H1 (cell line): Measurements from ENCODE around the gene SPPL3. TPM values are rescaled to one million over a fixed set of nuclear protein-coding genes. Genes with fewer than 3 reads are reported as not detected.

Experiments
- CTCF ChIA-PET: fragments of 300-600 bp; sonication (Branson Sonifier 250); formaldehyde crosslinking; loops from one replicate; lab custom pipeline; 2021; ENCODE audit not compliant: partially characterized antibody; lab: Charles Lee
- POLR2A ChIA-PET: fragments of 300-600 bp; sonication (Branson Sonifier 250); formaldehyde crosslinking; loops from one replicate; lab custom pipeline; 2021; ENCODE audit warnings: inconsistent platforms; ENCODE audit not compliant: partially characterized antibody; lab: Charles Lee
- DNase-seq, 2 experiments: peaks; one replicate each; pipeline versions ENCODE4 v3.0.0 to v3.0.0-alpha.2; 2010 to 2022; ENCODE audit warnings: low spot score in 2 of 2, low read depth in 1 of 2, mixed read lengths in 1 of 2
- FAIRE-seq: peaks from 2 replicates; lab custom pipeline; 2011; peaks lifted over from hg19 to GRCh38; lab: Jason Lieb, UNC
- H2AFZ ChIP-seq: 2 replicates; pipeline ENCODE4 v1.8.1; 2012; ENCODE audit warnings: low read length, inconsistent platforms
- H2AK5ac ChIP-seq: 2 replicates; pipeline ENCODE4 v1.6.1; 2013; ENCODE audit warnings: low read depth, low read length
- H2BK120ac ChIP-seq: replicated peaks from 2 replicates; pipeline ENCODE3; 2013; ENCODE audit warnings: low read depth, low read length, inconsistent platforms
- H2BK12ac ChIP-seq: 2 replicates; pipeline ENCODE4 v1.6.1; 2013; ENCODE audit warnings: low read depth, low read length
- H2BK15ac ChIP-seq: 2 replicates; pipeline ENCODE4 v1.6.1; 2013; ENCODE audit warnings: low read length
- H2BK20ac ChIP-seq: 2 replicates; pipeline ENCODE4 v1.6.1; 2013; ENCODE audit warnings: low read length
- H2BK5ac ChIP-seq: 2 replicates; pipeline ENCODE4 v1.6.1; 2013; ENCODE audit warnings: low read depth, low read length
- H3K14ac ChIP-seq: 2 replicates; pipeline ENCODE4 v1.6.1; 2013; ENCODE audit warnings: inconsistent platforms; ENCODE audit not compliant: insufficient read length
- H3K18ac ChIP-seq: 2 replicates; pipeline ENCODE4 v1.6.1; 2013; ENCODE audit warnings: low read length; ENCODE audit errors: extremely low read depth
- H3K23ac ChIP-seq: 2 replicates; pipeline ENCODE4 v1.6.1; 2013; ENCODE audit warnings: inconsistent platforms; ENCODE audit not compliant: insufficient read length
- H3K23me2 ChIP-seq: 2 replicates; pipeline ENCODE4 v1.6.1; 2013; ENCODE audit warnings: low read depth, low read length
- H3K27ac ChIP-seq: 2 replicates; pipeline ENCODE4 v1.6.1; 2011; ENCODE audit warnings: low read depth, low read length, inconsistent platforms
- H3K27me3 ChIP-seq, 4 experiments: replicated peaks in 1 of 4; 1 replicate in 1 of 4; 2 replicates in 3 of 4; pipeline versions ENCODE4 v1.6.1 to v1.8.1; 2011 to 2013; ENCODE audit warnings: low read length in 3 of 4, mild to moderate bottlenecking in 3 of 4, inconsistent platforms in 2 of 4, mixed read lengths in 2 of 4, moderate library complexity in 1 of 4; ENCODE audit not compliant: control insufficient read depth in 3 of 4, insufficient read depth in 3 of 4; ENCODE audit errors: extremely low read depth in 1 of 4
- H3K36me3 ChIP-seq, 4 experiments: 2 replicates each; pipeline versions ENCODE4 v1.6.1 to v1.8.1; 2011 to 2013; ENCODE audit warnings: mild to moderate bottlenecking in 4 of 4, low read length in 3 of 4, moderate library complexity in 2 of 4, control low read depth in 1 of 4, inconsistent platforms in 1 of 4; ENCODE audit not compliant: insufficient read depth in 4 of 4, control insufficient read depth in 2 of 4
- H3K4ac ChIP-seq: replicated peaks from 2 replicates; pipeline ENCODE3; 2013; ENCODE audit warnings: low read length, low read depth, mixed read lengths, inconsistent platforms; ENCODE audit not compliant: insufficient read length
- H3K4me1 ChIP-seq, 4 experiments: replicated peaks in 1 of 4; 1 replicate in 1 of 4; 2 replicates in 3 of 4; pipeline versions ENCODE4 v1.6.1 to v1.8.1; 2011 to 2013; ENCODE audit warnings: low read length in 3 of 4, inconsistent platforms in 2 of 4, mixed read lengths in 1 of 4; ENCODE audit not compliant: insufficient read depth in 4 of 4, control insufficient read depth in 3 of 4
- H3K4me2 ChIP-seq, 2 experiments: 2 replicates each; pipeline versions ENCODE4 v1.6.1 to v1.8.1; 2011 to 2013; ENCODE audit warnings: low read depth in 2 of 2, low read length in 2 of 2, control low read depth in 1 of 2, inconsistent platforms in 1 of 2, mild to moderate bottlenecking in 1 of 2; ENCODE audit not compliant: insufficient read depth in 1 of 2
- H3K4me3 ChIP-seq, 4 experiments: fragments of 200-600, 300-600 bp in 1 of 4; sonication (generic), shearing (Covaris generic), sonication (Bioruptor Twin) in 1 of 4; 2 replicates each; pipeline versions ENCODE4 v1.5.1 to v1.8.1; 2011 to 2016; ENCODE audit warnings: low read length in 4 of 4, low read depth in 3 of 4, control low read depth in 2 of 4, inconsistent platforms in 2 of 4, mild to moderate bottlenecking in 2 of 4, mixed read lengths in 1 of 4, moderate library complexity in 1 of 4; ENCODE audit not compliant: insufficient read depth in 2 of 4; ENCODE audit errors: extremely low read depth in 1 of 4
- H3K56ac ChIP-seq: replicated peaks from 2 replicates; pipeline ENCODE3; 2013; ENCODE audit warnings: low read depth, mild to moderate bottlenecking, mixed read lengths, low read length, inconsistent platforms; ENCODE audit not compliant: insufficient read length
- H3K79me1 ChIP-seq: 2 replicates; pipeline ENCODE4 v1.6.1; 2013; ENCODE audit warnings: low read depth, low read length, control low read depth
- H3K79me2 ChIP-seq, 2 experiments: 2 replicates each; pipeline versions ENCODE4 v1.6.1 to v1.8.1; 2012 to 2013; ENCODE audit warnings: low read length in 2 of 2, mild to moderate bottlenecking in 2 of 2, inconsistent platforms in 1 of 2; ENCODE audit not compliant: insufficient read depth in 2 of 2, control insufficient read depth in 1 of 2
- H3K9ac ChIP-seq, 4 experiments: replicated peaks in 1 of 4; 1 replicate in 1 of 4; 2 replicates in 3 of 4; pipeline versions ENCODE4 v1.6.1 to v1.8.1; 2011 to 2013; ENCODE audit warnings: low read depth in 3 of 4, low read length in 3 of 4, control low read depth in 2 of 4, mild to moderate bottlenecking in 2 of 4, moderate library complexity in 2 of 4, inconsistent platforms in 1 of 4; ENCODE audit errors: extremely low read depth in 1 of 4
- H3K9me3 ChIP-seq, 2 experiments: 2 replicates each; pipeline versions ENCODE4 v1.6.1 to v1.8.1; 2012 to 2013; ENCODE audit warnings: mild to moderate bottlenecking in 2 of 2, moderate library complexity in 2 of 2, control low read depth in 1 of 2, inconsistent platforms in 1 of 2, low read depth in 1 of 2, low read length in 1 of 2, mixed read lengths in 1 of 2; ENCODE audit not compliant: insufficient read depth in 2 of 2
- H4K20me1 ChIP-seq, 2 experiments: replicated peaks in 1 of 2; 2 replicates each; pipeline versions ENCODE3 to v1.8.1; 2011 to 2013; ENCODE audit warnings: inconsistent platforms in 2 of 2, low read length in 2 of 2, mild to moderate bottlenecking in 1 of 2; ENCODE audit not compliant: insufficient read depth in 2 of 2, control insufficient read depth in 1 of 2
- H4K5ac ChIP-seq: 2 replicates; pipeline ENCODE4 v1.6.1; 2013; ENCODE audit warnings: low read length, low read depth, mixed read lengths, inconsistent platforms; ENCODE audit not compliant: insufficient read length
- H4K8ac ChIP-seq: 2 replicates; pipeline ENCODE4 v1.8.0; 2013; ENCODE audit warnings: mild to moderate bottlenecking, moderate library complexity, low read length, inconsistent platforms; ENCODE audit not compliant: insufficient read depth; ENCODE audit errors: extremely low read depth
- H4K91ac ChIP-seq: replicated peaks from 2 replicates; pipeline ENCODE3; 2013; ENCODE audit warnings: low read length, mixed read lengths, inconsistent platforms; ENCODE audit not compliant: insufficient read length
- CBX8 ChIP-seq: fragments of 300-800, 300-1000 bp; sonication (generic); IDR thresholded peaks from 2 replicates; pipeline ENCODE4 v1.7.1; 2016; ENCODE audit warnings: low read depth, low read length, borderline replicate concordance
- CHD1 ChIP-seq: IDR thresholded peaks from 2 replicates; pipeline ENCODE4 v1.6.1; 2012; ENCODE audit warnings: low read depth, low read length, improper control_type of control experiment
- CREB1 ChIP-seq: IDR thresholded peaks from 2 replicates; pipeline ENCODE4 v1.6.1; 2012; ENCODE audit warnings: inconsistent platforms
- EGR1 ChIP-seq: IDR thresholded peaks from 2 replicates; pipeline ENCODE4 v1.6.1; 2011; ENCODE audit warnings: low read depth, low read length, borderline replicate concordance
- NRF1 ChIP-seq: IDR thresholded peaks from 2 replicates; pipeline ENCODE4 v1.6.1; 2011; ENCODE audit warnings: mild to moderate bottlenecking, low read depth, low read length, improper control_type of control experiment
- PHF8 ChIP-seq: fragments of 200-600 bp; sonication (generic); conservative IDR thresholded peaks from 2 replicates; pipeline ENCODE4 v1.7.1; 2012; ENCODE audit warnings: low read depth, mild to moderate bottlenecking, inconsistent platforms, low read length, moderate library complexity
- RFX5 ChIP-seq: IDR thresholded peaks from 2 replicates; pipeline ENCODE4 v1.6.1; 2011; ENCODE audit warnings: low read depth, low read length, improper control_type of control experiment, borderline replicate concordance
- RNF2 ChIP-seq: fragments of 200-900, 300-1000 bp; sonication (generic); IDR thresholded peaks from 2 replicates; pipeline ENCODE4 v1.7.1; 2016; ENCODE audit warnings: borderline replicate concordance, low read depth, mild to moderate bottlenecking, antibody characterized with exemption, low read length; ENCODE audit not compliant: poor library complexity, severe bottlenecking; ENCODE audit errors: missing control alignments
- RXRA ChIP-seq: IDR thresholded peaks from 2 replicates; pipeline ENCODE4 v1.6.1; 2011; ENCODE audit warnings: low read depth, mild to moderate bottlenecking, low read length, moderate library complexity; ENCODE audit not compliant: insufficient read depth
- SIRT6 ChIP-seq: IDR thresholded peaks from one replicate; pipeline ENCODE4 v1.7.1; 2012; ENCODE audit warnings: low read length, inconsistent platforms
- USF2 ChIP-seq: IDR thresholded peaks from 2 replicates; pipeline ENCODE4 v1.6.1; 2011; ENCODE audit warnings: low read length, improper control_type of control experiment
- WGBS, 2 experiments: shearing (Covaris generic) in 1 of 2; methylation state at CpG; one replicate each; pipeline versions ENCODE4 v1.1.6 to v1.1.7; 2013 to 2015; ENCODE audit warnings: low lambda C conversion rate in 2 of 2, mixed read lengths in 2 of 2, inconsistent platforms in 1 of 2, low coverage in 1 of 2, missing lambda C conversion rate in 1 of 2; ENCODE audit not compliant: insufficient replicate concordance in 2 of 2, insufficient coverage in 1 of 2, insufficient read length in 1 of 2; ENCODE audit errors: extremely low coverage in 1 of 2, missing lambda C conversion rate in 1 of 2; 5-methylcytosine and 5-hydroxymethylcytosine counted together
- polyA plus RNA-seq, 7 experiments: library from polyadenylated mRNA; depleted of rRNA in 3 of 7; stranded (reverse) in 5 of 7; unstranded in 2 of 7; fragments of >200 nt in 5 of 7; fragments of 200-250 nt in 2 of 7; gene quantifications; 1 replicate in 5 of 7; 2 replicates in 1 of 7; 4 replicates in 1 of 7; pipeline versions ENCODE4 v1.2.1 to v1.2.3, GENCODE V29; 2011 to 2013; ENCODE audit warnings: missing spikeins in 2 of 7, mixed read lengths in 2 of 7
- total RNA-seq: library from RNA; stranded (reverse); fragmentation: NEBNext Ultra II Directional; extraction: Animal tissue kit (Norgen Biotek cat#: 25700); gene quantifications from 2 replicates; pipeline ENCODE4 v1.2.1, GENCODE V29; 2021

SPPL3 gene
- total and polyA plus RNA-seq, 2 of the 8 experiments (the other 6 are each of a cell fraction or from before 2014, with no cell fraction given): 27.3 to 48.4 TPM

GRCh38 chr12:120799243-120800045 is 104.7 kb downstream of the SPPL3 start:
- Histone ChIP-seq H3K23me2 (no peaks in the 10 kb centered on the region), H2BK120ac (no peak overlapping the region), H3K9me3 (no peaks in the 10 kb centered on the region; a peak in 2 of 4 replicates), H4K5ac (no peak overlapping the region), H3K23ac (no peak overlapping the region), H3K79me2 (peaks cover 0 to 7% of the 10 kb centered on the region in 2 experiments; a peak in 1 of 4 replicates), H4K91ac (no peak overlapping the region), H4K20me1 (peaks cover 0 to 1% of the 10 kb centered on the region in 2 experiments), H3K4me2 (no peak overlapping the region), H3K79me1 (no peaks in the 10 kb centered on the region; the same call in 1 of the 2 replicates), H2AFZ (no peak overlapping the region), H3K56ac (no peak overlapping the region), H3K4me3 (no peak overlapping the region), H4K8ac (no peak overlapping the region), H3K14ac (no peak overlapping the region), H2BK12ac (no peak overlapping the region), H2AK5ac (no peak overlapping the region), H3K27ac (no peak overlapping the region), H3K9ac (no peak overlapping the region), H3K4me1 (peaks cover 0 to 10% (median 1%) of the 10 kb centered on the region in 4 experiments; a peak in 3 of 7 replicates), H2BK15ac (no peak overlapping the region), H3K27me3 (no peaks in the 10 kb centered on the region), H3K4ac (no peak overlapping the region), H2BK5ac (no peak overlapping the region), H2BK20ac (no peak overlapping the region), H3K18ac (no peak overlapping the region), H3K36me3 (no peaks in the 10 kb centered on the region; a peak in 1 of 8 replicates)
- no peak for FAIRE-seq
- CTCF ChIA-PET: interaction anchor here (0.9 to 2.7 kb wide), 7 partner anchors 12 to 173 kb away, joined by 3 to 9 read pairs (median 4); no protein-coding TSS in a partner anchor
- POLR2A ChIA-PET: interaction anchor here (0.6 to 1.6 kb wide), 2 partner anchors 15 to 140 kb away, joined by 3 to 4 read pairs; no protein-coding TSS in a partner anchor
- WGBS, 2 experiments: 73% methylated on average over 3 of the region's 3 CpGs; no CpG with 5 or more reads in 1 of the 2 experiments
- no peak for TF ChIP-seq PHF8
- TF ChIP-seq RNF2: no peak
- no peak for TF ChIP-seq SIRT6
- TF ChIP-seq USF2: no peak
- TF ChIP-seq CHD1: no peak
- no peak for TF ChIP-seq EGR1
- no peak for TF ChIP-seq CREB1
- no peak for TF ChIP-seq RFX5
- TF ChIP-seq CBX8: no peak
- no peak for TF ChIP-seq RXRA
- TF ChIP-seq NRF1: no peak
- DNase-seq: no peak
